AG04450 (cell line): Measurements from ENCODE around the gene SIRPB1. TPM values are rescaled to one million over a fixed set of nuclear protein-coding genes. Genes with fewer than 3 reads are reported as not detected.

Experiments used
- CTCF ChIA-PET: fragments of 300-600, 350-600 bp; formaldehyde crosslinking; extraction: SDS; loops from one replicate; lab custom pipeline; 2022; ENCODE audit warnings: antibody characterized with exemption, inconsistent platforms; lab: Charles Lee
- POLR2A ChIA-PET: fragments of 350-600 bp; formaldehyde crosslinking; extraction: SDS; loops from one replicate; lab custom pipeline; 2021; ENCODE audit warnings: antibody characterized with exemption, inconsistent platforms; lab: Yijun Ruan, JAX
- DNase-seq: peaks from one replicate; pipeline ENCODE4 v3.0.0-alpha.2; 2011; ENCODE audit warnings: low read depth, low spot score
- H3K27ac ChIP-seq: one replicate; pipeline ENCODE4 v1.5.1; 2012; ENCODE audit warnings: low read depth, low read length, control low read depth
- H3K27me3 ChIP-seq: one replicate; pipeline ENCODE4 v1.6.0; 2012; ENCODE audit warnings: low read length; ENCODE audit not compliant: control insufficient read depth, insufficient read depth
- H3K4me3 ChIP-seq: 2 replicates; pipeline ENCODE4 v1.5.1; 2011; ENCODE audit warnings: mild to moderate bottlenecking, low read depth, low read length, control low read depth
- H3K9me3 ChIP-seq: 2 replicates; pipeline ENCODE4 v1.5.1; 2012; ENCODE audit warnings: low read length; ENCODE audit not compliant: control insufficient read depth, insufficient read depth
- polyA plus RNA-seq: library from polyadenylated mRNA; depleted of rRNA; stranded (reverse); fragments of >200 nt; gene quantifications from 2 replicates; pipeline ENCODE4 v1.2.3, GENCODE V29; 2011
- TF ChIP-seq, protein P1 (sequence below): IDR thresholded peaks from 2 replicates; pipeline ENCODE4 v1.5.1; 2011; ENCODE audit warnings: low read depth, low read length, control low read depth, inconsistent platforms

SIRPB1 gene
- polyA plus RNA-seq, 1 experiment = not detected

DNA sequence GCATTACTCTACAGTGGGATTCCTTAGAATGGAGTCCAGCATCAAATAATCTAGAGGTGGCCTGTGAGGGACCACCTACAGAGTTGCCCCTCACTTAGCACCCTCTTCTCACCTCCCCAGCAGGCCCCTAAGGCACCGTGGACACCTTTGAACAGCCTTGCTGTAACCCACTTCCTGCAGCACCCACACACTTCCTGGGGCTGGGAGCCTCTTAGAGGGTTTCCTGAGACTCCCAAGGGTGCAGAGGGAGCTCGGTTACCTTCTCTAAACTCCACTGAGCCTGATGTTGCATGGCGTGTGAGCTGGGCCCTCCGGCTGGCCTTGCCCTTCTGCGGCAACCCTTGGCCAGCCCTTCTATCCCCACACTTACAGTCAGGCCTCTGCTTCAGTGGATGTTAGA lies 45.1 kb upstream of the SIRPB1 start:
- ChIA-PET POLR2A (no interaction called here), CTCF (no interaction called here)
- no peak overlapping the region for H3K27ac ChIP-seq
- peaks cover 3% of the 10 kb centered on the region for H3K27me3 ChIP-seq
- no peak for DNase-seq
- H3K4me3 ChIP-seq = no peak overlapping the region
- H3K9me3 ChIP-seq = no peaks in the 10 kb centered on the region; the same call in 1 of the 2 replicates
- TF ChIP-seq, protein P1, sequence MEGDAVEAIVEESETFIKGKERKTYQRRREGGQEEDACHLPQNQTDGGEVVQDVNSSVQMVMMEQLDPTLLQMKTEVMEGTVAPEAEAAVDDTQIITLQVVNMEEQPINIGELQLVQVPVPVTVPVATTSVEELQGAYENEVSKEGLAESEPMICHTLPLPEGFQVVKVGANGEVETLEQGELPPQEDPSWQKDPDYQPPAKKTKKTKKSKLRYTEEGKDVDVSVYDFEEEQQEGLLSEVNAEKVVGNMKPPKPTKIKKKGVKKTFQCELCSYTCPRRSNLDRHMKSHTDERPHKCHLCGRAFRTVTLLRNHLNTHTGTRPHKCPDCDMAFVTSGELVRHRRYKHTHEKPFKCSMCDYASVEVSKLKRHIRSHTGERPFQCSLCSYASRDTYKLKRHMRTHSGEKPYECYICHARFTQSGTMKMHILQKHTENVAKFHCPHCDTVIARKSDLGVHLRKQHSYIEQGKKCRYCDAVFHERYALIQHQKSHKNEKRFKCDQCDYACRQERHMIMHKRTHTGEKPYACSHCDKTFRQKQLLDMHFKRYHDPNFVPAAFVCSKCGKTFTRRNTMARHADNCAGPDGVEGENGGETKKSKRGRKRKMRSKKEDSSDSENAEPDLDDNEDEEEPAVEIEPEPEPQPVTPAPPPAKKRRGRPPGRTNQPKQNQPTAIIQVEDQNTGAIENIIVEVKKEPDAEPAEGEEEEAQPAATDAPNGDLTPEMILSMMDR = no peak

DNA sequence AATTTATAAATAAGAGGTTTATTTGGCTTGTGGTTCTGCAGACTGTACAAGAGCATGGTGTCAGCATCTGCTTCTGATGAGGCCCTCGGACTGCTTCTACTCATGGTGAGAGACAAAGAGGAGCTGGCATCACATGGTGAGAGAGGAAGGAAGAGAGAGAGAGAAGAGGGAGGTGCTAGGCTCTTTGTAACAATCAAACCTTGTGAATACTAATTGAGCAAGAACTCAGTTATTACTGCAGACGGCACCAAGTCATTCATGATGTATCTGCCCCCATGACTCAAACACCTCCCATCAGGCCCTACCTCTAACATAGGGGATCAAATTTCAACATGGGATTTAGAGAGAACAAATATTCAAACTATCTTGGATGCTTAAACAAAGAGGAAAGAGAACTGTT lies 44.1 kb upstream of the SIRPB1 start:
- H3K9me3 ChIP-seq = no peaks in the 10 kb centered on the region; the same call in 1 of the 2 replicates
- no peak overlapping the region for H3K4me3 ChIP-seq
- POLR2A ChIA-PET = no interaction called here
- H3K27me3 ChIP-seq = peaks cover 3% of the 10 kb centered on the region
- TF ChIP-seq, protein P1 = no peak
- DNase-seq = no peak
- H3K27ac ChIP-seq = no peak overlapping the region
- CTCF ChIA-PET = no interaction called here

DNA sequence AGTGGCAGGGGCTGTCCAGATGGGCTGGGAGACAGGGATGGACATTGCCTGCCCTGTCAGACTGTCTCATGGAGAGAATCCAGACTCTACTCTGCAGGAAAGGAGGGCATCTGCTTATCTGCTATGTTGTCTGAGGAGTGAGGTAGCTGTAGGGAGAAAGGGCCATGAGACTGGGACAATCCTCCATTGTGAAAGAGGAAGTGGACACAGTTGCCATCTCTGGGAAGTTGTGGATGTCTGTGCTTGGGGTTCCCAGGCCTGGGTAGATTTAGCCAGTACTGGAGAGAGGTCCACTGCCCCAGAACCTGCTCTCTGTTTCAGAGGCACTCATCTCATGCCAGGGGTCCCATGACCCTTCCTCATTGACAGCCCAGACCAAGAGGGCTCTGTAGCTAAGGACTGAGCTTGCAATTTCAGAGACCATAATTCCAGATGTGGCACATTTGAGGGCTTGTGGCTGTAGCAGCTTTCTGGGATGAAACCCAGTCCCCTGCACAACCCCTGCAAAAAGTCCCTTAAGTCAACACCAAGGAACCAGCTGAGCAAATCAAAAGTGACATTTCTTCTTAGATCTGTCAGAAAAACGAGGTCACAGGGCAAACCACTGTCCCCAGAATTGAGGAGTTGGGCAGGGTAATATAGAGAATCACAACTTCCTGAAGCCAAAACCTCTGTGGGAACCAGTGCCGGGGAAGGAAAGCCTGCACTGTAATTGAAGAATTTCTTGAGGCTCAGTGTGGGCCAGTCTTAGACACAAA lies 41.9 kb upstream of the SIRPB1 start:
- TF ChIP-seq, protein P1 = no peak
- Histone ChIP-seq H3K4me3 (no peak overlapping the region), H3K9me3 (no peaks in the 10 kb centered on the region; the same call in 1 of the 2 replicates), H3K27me3 (peaks cover 5% of the 10 kb centered on the region), H3K27ac (no peak overlapping the region)
- no peak for DNase-seq
- CTCF ChIA-PET = no interaction called here
- POLR2A ChIA-PET = no interaction called here

- POLR2A ChIA-PET = no interaction called here
Observed at GRCh38 chr20:1660246-1660645, 40.4 kb upstream of the SIRPB1 start.

More at GRCh38 chr20:1660246-1660645, 40.4 kb upstream of the SIRPB1 start:
- Histone ChIP-seq H3K27ac (no peak overlapping the region), H3K9me3 (no peaks in the 10 kb centered on the region; the same call in 1 of the 2 replicates), H3K4me3 (no peak overlapping the region), H3K27me3 (peaks cover 5% of the 10 kb centered on the region)
- no peak for DNase-seq
- TF ChIP-seq, protein P1 = no peak
- CTCF ChIA-PET = no interaction called here
